ENCODE measurements around the gene CCNL2.

CCNL2 gene

DNA sequence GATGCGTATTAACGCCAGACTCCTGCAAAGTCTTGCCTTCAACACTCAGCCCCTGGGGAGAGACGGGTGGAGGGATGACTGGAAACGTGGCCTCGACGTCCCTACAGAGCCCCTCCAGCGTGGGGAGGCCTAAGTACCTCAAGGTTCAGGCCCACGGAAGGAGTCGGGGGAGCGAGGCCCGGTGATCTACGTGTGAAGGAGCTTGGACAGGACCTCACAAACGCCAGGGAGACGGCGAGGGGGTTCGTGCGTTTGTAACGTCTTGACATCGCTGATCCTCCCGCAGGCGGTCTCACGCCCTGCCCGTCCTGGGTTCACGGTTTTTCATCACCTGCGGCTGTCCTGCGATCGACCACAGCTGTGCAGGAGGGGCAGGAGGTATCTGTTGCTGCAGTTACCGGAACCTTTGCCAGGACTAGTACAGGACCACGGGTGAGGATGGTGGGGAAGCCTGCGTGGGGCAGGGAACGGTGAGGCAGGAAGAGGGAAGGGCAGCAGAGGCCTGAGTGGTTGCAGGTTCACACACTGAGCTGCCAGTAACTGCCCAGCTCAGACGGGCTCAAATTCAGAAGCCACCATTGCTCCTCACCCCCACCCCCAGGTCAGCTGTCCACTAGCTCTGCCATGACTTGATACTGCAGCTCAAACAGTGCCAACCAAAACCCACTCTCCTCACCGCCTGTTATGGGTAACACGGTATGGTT is 889 bp upstream of the CCNL2 start:
- ChIA-PET CTCF (interaction anchor here (0.6 to 1.6 kb wide), 6 partner anchors 9 to 46 kb away, joined by 3 to 6 read pairs (median 4); no protein-coding TSS in a partner anchor), POLR2A (ENCODE audit: low non-redundant PET) (interaction anchor here (0.7 to 1.2 kb wide), 4 partner anchors 22 to 111 kb away, joined by 3 to 4 read pairs (median 3); partner anchors contain the start of gene AURKAIP1)
- H3K27ac ChIP-seq = peak overlapping the region; percentile 82
- TF ChIP-seq, protein P1, sequence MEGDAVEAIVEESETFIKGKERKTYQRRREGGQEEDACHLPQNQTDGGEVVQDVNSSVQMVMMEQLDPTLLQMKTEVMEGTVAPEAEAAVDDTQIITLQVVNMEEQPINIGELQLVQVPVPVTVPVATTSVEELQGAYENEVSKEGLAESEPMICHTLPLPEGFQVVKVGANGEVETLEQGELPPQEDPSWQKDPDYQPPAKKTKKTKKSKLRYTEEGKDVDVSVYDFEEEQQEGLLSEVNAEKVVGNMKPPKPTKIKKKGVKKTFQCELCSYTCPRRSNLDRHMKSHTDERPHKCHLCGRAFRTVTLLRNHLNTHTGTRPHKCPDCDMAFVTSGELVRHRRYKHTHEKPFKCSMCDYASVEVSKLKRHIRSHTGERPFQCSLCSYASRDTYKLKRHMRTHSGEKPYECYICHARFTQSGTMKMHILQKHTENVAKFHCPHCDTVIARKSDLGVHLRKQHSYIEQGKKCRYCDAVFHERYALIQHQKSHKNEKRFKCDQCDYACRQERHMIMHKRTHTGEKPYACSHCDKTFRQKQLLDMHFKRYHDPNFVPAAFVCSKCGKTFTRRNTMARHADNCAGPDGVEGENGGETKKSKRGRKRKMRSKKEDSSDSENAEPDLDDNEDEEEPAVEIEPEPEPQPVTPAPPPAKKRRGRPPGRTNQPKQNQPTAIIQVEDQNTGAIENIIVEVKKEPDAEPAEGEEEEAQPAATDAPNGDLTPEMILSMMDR (conservative IDR thresholded peaks at IDR 0.05; ENCODE audit: low read depth) = no peak
- no peak for DNase-seq (ENCODE audit: low spot score)

GRCh38 chr1:1398677-1399186 is 403 bp downstream of the CCNL2 start:
- H3K27ac ChIP-seq = peak overlapping the region; percentile 82
- DNase-seq (ENCODE audit: low spot score) = no peak
- TF ChIP-seq, protein P1 (conservative IDR thresholded peaks at IDR 0.05; ENCODE audit: low read depth) = no peak
- ChIA-PET CTCF (interaction anchor here (1.0 to 1.6 kb wide), 3 partner anchors 42 to 107 kb away, joined by 3 to 6 read pairs (median 5); no protein-coding TSS in a partner anchor), POLR2A (ENCODE audit: low non-redundant PET) (interaction anchor here (0.6 to 1.3 kb wide), 4 partner anchors 9 to 38 kb away, joined by 3 to 6 read pairs (median 4); partner anchors contain the start of gene AURKAIP1)

GRCh38 chr1:1397839-1398523 is 1.2 kb downstream of the CCNL2 start:
- H3K27ac ChIP-seq = peak overlapping the region; percentile 82
- TF ChIP-seq, protein P1 (conservative IDR thresholded peaks at IDR 0.05; ENCODE audit: low read depth) = no peak
- ChIA-PET POLR2A (ENCODE audit: low non-redundant PET) (no interaction called here), CTCF (interaction anchor here (1.1 kb wide), 1 partner anchor 107 kb away, joined by 5 read pairs; no protein-coding TSS in a partner anchor)
- no peak for DNase-seq (ENCODE audit: low spot score)

DNA sequence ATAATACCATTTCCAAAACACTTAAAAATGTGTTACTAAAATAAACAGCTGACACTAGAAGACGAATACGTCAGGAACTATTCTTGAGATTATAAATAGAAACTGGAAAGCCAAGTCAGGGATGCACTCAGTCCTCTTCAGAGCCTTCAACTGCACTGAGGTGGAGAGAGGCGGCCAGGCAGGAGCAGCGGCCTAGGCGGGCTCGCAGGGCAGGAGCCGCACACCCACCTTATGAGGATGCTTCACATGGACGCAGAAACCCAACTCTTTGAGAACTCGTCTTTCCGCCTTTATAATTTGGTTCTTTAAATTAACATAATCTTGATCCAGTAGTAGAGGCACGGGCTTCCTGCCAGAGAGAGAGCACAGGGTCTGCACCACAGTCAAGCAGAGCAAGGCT is 4.0 kb downstream of the CCNL2 start:
- TF ChIP-seq, protein P1 (conservative IDR thresholded peaks at IDR 0.05; ENCODE audit: low read depth) = no peak
- ChIA-PET POLR2A (ENCODE audit: low non-redundant PET) (no interaction called here), CTCF (no interaction called here)
- no peak overlapping the region for H3K27ac ChIP-seq
- DNase-seq (ENCODE audit: low spot score) = no peak

GRCh38 chr1:1394116-1394515 is 5.0 kb downstream of the CCNL2 start:
- H3K27ac ChIP-seq = no peak overlapping the region
- TF ChIP-seq, protein P1 (conservative IDR thresholded peaks at IDR 0.05; ENCODE audit: low read depth) = no peak
- ChIA-PET CTCF (no interaction called here), POLR2A (ENCODE audit: low non-redundant PET) (no interaction called here)
- no peak for DNase-seq (ENCODE audit: low spot score)

DNA sequence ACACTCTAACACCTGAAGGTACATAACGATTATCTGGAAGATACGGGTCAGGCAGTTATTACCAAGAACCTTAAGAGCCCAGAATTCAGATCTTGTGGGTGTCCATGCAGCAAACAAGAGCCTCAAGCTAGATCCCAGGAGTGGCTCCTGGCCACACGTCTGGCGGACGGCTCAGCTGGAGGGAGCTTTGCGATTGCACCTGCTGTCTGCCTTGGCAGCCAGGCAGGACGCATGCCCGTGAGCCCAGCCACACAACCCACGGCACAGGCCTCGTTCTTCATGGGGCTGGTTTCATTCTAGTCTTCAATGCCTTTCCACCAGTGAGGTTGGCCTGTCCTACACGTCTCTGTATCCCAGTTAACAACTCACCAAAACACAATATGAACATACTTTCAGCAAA is 5.7 kb downstream of the CCNL2 start:
- ChIA-PET CTCF (no interaction called here), POLR2A (ENCODE audit: low non-redundant PET) (no interaction called here)
- DNase-seq (ENCODE audit: low spot score) = no peak
- TF ChIP-seq, protein P1 (conservative IDR thresholded peaks at IDR 0.05; ENCODE audit: low read depth) = no peak
- H3K27ac ChIP-seq = no peak overlapping the region
